ENCODE measurements around the gene GIT1. TPM values are rescaled to one million over a fixed set of nuclear protein-coding genes. Genes with fewer than 3 reads are reported as not detected.

GIT1 gene
- total RNA-seq, 2 donors from 2014 or later, result 45.4 to 48.3 TPM

GRCh38 chr17:29594519-29595090 lies 5.2 kb upstream of the GIT1 start:
- Mint-ChIP-seq H3K27me3 (no peaks in the 10 kb centered on the region), H3K4me3 (peak overlapping the region; percentile 75), H3K27ac (no peak overlapping the region), H3K36me3 (ENCODE audit: low read depth) (no peaks in the 10 kb centered on the region), H3K4me1 (peaks cover 21% of the 10 kb centered on the region)
- ATAC-seq (no peak), DNase-seq (no peak)
- H3K9me3 ChIP-seq (ENCODE audit: control insufficient read depth, low read length, poor library complexity, severe bottlenecking), result no peaks in the 10 kb centered on the region

- Mint-ChIP-seq H3K27ac (no peak overlapping the region), H3K27me3 (no peaks in the 10 kb centered on the region), H3K36me3 (ENCODE audit: low read depth) (no peaks in the 10 kb centered on the region), H3K4me3 (peak overlapping the region; percentile 75), H3K4me1 (peaks cover 21% of the 10 kb centered on the region)
- ATAC-seq, result no peak
- H3K9me3 ChIP-seq (ENCODE audit: control insufficient read depth, low read length, poor library complexity, severe bottlenecking), result no peaks in the 10 kb centered on the region
- peak in 1 of 3 donors; percentile 13 for DNase-seq
These were observed 4.4 kb upstream of the GIT1 start for GRCh38 chr17:29593591-29594518.

DNA sequence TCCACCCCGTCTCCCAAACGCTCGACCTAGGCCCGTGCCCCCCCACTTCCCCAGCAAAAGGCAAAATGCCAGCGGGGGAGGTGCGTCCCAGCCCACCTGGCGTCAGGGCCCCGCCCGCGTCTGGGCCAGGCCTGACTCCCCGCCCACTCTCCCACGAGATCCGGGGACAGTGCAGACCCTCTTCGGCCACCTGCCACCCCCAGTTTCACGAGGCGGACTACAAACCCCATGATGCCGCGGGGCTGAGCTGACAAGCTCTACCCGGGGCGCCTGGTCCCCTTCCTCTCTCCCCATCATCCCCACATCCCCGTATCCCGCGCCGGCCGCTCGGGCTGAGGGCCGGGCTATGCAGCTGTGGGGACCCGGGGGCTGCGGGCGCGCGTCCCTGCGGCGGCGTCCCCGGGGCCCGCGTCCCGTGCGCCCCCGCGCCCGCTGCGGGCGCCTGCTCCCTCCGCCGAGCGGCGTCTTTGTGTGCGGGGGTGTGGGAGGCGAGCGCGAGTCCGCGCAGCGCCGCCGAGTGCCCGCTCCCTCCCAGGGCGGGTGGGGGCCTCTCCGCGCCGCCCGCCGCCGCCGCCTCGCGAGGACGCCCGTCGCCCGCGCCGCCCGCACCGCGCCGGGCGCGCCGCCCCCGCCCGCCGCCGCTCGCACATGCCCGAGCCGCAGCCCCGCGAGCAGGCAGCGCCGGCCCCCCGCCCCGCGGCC lies 3.6 kb upstream of the GIT1 start, which contains the start of gene ANKRD13B:
Gene ANKRD13B, plus strand, starts transcription at position 283 of the 702 bp plus-strand sequence. CDS start 490 bp downstream, outside the sequence.
- ATAC-seq, result peak; percentile 11
- Mint-ChIP-seq H3K4me3 (peak within 1 kb of the TSS; percentile 89), H3K36me3 (ENCODE audit: low read depth) (no peaks in the 10 kb centered on the region), H3K4me1 (peaks cover 28% of the 10 kb centered on the region), H3K27me3 (no peaks in the 10 kb centered on the region), H3K27ac (no peak within 1 kb of the TSS)
- no peaks in the 10 kb centered on the region for H3K9me3 ChIP-seq (ENCODE audit: control insufficient read depth, low read length, poor library complexity, severe bottlenecking)
- DNase-seq, result no peak

GRCh38 chr17:29591737-29592608 lies 2.5 kb upstream of the GIT1 start:
- ATAC-seq (peak; percentile 44), DNase-seq (peak; percentile 71 to 75 (median 75))
- H3K36me3 Mint-ChIP-seq (ENCODE audit: low read depth), result no peaks in the 10 kb centered on the region
- H3K27me3 Mint-ChIP-seq, result no peaks in the 10 kb centered on the region
- peaks cover 36% of the 10 kb centered on the region for H3K4me1 Mint-ChIP-seq
- H3K27ac Mint-ChIP-seq, result no peak overlapping the region
- H3K4me3 Mint-ChIP-seq, result peak overlapping the region; percentile 89
- no peaks in the 10 kb centered on the region for H3K9me3 ChIP-seq (ENCODE audit: control insufficient read depth, low read length, poor library complexity, severe bottlenecking)

DNA sequence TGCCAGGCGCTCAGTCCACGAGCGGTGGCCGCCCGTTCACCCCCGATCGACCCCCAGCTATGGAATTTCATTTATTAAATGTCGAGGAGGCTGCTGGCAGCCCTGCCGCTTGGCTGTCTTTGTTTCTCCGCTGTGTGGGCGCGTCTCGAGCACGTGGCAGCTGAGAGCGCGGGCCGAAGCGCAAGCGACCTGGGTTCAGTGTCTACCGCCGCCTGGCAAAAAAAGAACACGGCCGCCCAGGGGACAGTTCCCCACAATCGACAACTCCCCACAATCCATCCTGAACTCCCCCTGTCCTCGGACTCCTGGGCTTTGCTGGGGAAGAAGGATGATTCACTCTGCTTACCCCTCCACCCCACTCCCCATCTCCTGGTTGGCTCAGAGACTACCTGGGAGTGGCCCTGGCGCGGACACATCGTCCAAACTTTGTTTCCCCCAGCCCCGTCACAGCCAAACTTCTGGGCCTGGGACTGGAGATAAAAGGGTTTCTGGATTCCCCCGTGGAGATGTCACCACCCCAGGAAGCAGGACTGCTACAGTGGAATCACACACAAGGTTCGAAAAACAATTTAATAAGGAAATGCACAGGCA lies 1.8 kb upstream of the GIT1 start:
- Mint-ChIP-seq H3K4me1 (peaks cover 43% of the 10 kb centered on the region), H3K36me3 (ENCODE audit: low read depth) (no peaks in the 10 kb centered on the region), H3K27ac (no peak overlapping the region), H3K27me3 (no peaks in the 10 kb centered on the region), H3K4me3 (peak overlapping the region; percentile 89)
- H3K9me3 ChIP-seq (ENCODE audit: control insufficient read depth, low read length, poor library complexity, severe bottlenecking), result no peaks in the 10 kb centered on the region
- no peak for DNase-seq
- ATAC-seq, result no peak

DNA sequence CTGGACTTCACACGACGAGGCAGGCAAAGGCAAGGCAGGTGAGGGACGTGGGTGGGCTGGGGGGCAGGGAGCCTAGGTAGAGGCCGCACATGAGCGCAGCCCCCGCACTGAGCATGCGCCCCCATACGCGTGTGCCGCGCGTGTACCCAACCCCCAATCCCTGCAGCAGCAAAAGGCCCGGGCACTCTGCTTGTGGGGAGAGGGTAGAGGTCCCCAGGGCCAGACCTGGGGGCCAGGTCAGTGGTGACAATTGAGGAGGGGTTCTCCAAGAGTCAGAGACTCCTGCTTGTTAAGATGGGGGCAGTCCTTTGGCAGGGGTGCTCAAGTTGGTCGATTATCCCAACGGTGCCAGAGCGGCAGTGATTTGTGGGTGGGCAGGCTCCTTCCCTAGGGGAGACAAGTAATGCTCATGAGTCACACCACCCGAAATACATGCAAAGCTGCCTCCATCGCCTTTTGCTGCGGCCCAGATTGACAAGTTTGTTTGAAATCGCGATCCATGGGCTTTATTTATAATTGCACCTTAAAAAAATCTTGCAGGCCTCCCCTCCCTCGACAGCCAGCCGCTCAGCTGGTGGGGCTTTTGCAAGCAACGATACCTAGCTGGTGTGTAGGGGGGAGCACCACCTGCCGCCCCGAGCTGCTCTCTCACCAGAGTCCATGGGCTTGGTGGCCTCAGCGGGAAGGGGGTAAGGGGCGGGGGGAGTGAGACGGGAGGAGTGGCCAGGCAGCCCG lies 1.1 kb upstream of the GIT1 start:
- no peak for DNase-seq
- no peaks in the 10 kb centered on the region for H3K9me3 ChIP-seq (ENCODE audit: control insufficient read depth, low read length, poor library complexity, severe bottlenecking)
- ATAC-seq, result no peak
- Mint-ChIP-seq H3K27me3 (no peaks in the 10 kb centered on the region), H3K27ac (peak overlapping the region; percentile 57), H3K4me3 (peak overlapping the region; percentile 89), H3K36me3 (ENCODE audit: low read depth) (no peaks in the 10 kb centered on the region), H3K4me1 (peaks cover 46% of the 10 kb centered on the region)

GRCh38 chr17:29588562-29589411 lies 661 bp downstream of the GIT1 start:
- DNase-seq, result peak in 1 of 3 donors; percentile 28
- Mint-ChIP-seq H3K27ac (peak overlapping the region; percentile 83), H3K36me3 (ENCODE audit: low read depth) (no peaks in the 10 kb centered on the region), H3K4me3 (peak overlapping the region; percentile 93), H3K27me3 (no peaks in the 10 kb centered on the region), H3K4me1 (peaks cover 59% of the 10 kb centered on the region)
- no peaks in the 10 kb centered on the region for H3K9me3 ChIP-seq (ENCODE audit: control insufficient read depth, low read length, poor library complexity, severe bottlenecking)
- peak; percentile 18 for ATAC-seq

- H3K4me3 Mint-ChIP-seq, result peak overlapping the region; percentile 93
- peaks cover 59% of the 10 kb centered on the region for H3K4me1 Mint-ChIP-seq
- DNase-seq (no peak), ATAC-seq (no peak)
- H3K36me3 Mint-ChIP-seq (ENCODE audit: low read depth), result no peaks in the 10 kb centered on the region
- peak overlapping the region; percentile 83 for H3K27ac Mint-ChIP-seq
- H3K27me3 Mint-ChIP-seq, result no peaks in the 10 kb centered on the region
- no peaks in the 10 kb centered on the region for H3K9me3 ChIP-seq (ENCODE audit: control insufficient read depth, low read length, poor library complexity, severe bottlenecking)
These were observed 1.4 kb downstream of the GIT1 start for GRCh38 chr17:29588017-29588561.

DNA sequence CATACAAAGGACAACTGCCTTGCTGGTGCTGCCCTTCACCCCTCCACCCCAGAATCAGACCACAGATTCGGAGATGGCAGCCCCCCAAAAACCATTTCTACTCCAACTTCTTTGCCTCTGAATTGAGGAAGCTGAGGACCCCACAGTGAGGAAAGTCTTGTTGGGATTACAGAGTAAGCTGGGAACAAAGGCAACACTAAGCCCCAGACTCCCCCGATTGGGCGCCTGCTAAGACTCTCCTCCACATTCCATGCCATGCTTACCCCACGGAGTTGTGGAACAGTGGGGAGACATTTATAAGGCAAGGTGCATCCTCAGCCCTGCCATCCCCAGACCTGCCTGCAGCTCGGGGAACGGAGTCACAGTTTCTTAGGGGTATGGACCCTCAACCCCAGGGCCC lies 1.9 kb downstream of the GIT1 start:
- Mint-ChIP-seq H3K4me3 (peak overlapping the region; percentile 93), H3K27me3 (no peaks in the 10 kb centered on the region), H3K4me1 (peaks cover 56% of the 10 kb centered on the region), H3K27ac (peak overlapping the region; percentile 83), H3K36me3 (ENCODE audit: low read depth) (no peaks in the 10 kb centered on the region)
- DNase-seq, result no peak
- no peaks in the 10 kb centered on the region for H3K9me3 ChIP-seq (ENCODE audit: control insufficient read depth, low read length, poor library complexity, severe bottlenecking)
- ATAC-seq, result no peak

DNA sequence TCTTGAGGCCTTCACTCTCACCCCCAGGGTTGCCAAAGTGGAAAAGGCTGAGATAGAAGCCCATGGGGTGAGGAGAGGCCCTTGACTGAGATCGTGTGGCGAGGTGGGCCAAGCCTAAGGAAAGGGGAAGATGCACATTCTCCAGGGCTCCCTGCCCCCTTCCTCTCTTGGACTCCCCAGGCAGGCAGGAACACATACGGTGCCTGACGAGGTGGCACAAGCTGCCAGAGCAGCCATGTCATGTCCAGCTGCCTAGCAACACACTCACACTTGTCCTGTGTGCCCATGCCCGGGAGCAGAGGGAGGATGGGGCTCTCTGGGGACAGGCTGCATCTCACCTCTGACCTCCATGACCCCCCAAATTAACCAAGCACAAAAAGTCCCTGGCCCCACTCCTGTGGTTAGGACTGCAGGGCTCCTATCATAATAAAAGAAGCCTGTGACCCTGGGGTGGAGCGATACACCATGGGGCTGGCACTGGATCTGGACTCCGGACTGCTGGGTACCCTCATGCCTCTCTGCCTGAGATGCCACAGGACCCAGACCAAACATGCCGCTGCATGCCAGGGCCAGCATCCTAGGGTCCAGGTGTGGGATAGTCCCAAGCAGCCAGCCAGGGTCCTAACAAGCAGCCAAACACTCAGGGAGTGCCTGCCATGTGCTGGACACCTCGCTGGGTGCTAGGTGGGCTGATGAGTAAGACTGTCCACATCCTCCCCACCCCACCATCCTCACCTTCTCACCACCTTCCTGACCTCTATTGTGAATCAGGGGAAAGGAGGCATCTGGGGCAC lies 2.6 kb downstream of the GIT1 start:
- H3K9me3 ChIP-seq (ENCODE audit: control insufficient read depth, low read length, poor library complexity, severe bottlenecking), result no peaks in the 10 kb centered on the region
- ATAC-seq (no peak), DNase-seq (no peak)
- Mint-ChIP-seq H3K4me3 (peak overlapping the region; percentile 93), H3K36me3 (ENCODE audit: low read depth) (no peaks in the 10 kb centered on the region), H3K27ac (peak overlapping the region; percentile 83), H3K4me1 (peaks cover 55% of the 10 kb centered on the region), H3K27me3 (no peaks in the 10 kb centered on the region)
